ENCODE measurements around the gene GALNT2. TPM values are rescaled to one million over a fixed set of nuclear protein-coding genes. Genes with fewer than 3 reads are reported as not detected.

The GALNT2 gene
- total RNA-seq, 2 donors from 2014 or later = 47.4 to 67.3 TPM

DNA sequence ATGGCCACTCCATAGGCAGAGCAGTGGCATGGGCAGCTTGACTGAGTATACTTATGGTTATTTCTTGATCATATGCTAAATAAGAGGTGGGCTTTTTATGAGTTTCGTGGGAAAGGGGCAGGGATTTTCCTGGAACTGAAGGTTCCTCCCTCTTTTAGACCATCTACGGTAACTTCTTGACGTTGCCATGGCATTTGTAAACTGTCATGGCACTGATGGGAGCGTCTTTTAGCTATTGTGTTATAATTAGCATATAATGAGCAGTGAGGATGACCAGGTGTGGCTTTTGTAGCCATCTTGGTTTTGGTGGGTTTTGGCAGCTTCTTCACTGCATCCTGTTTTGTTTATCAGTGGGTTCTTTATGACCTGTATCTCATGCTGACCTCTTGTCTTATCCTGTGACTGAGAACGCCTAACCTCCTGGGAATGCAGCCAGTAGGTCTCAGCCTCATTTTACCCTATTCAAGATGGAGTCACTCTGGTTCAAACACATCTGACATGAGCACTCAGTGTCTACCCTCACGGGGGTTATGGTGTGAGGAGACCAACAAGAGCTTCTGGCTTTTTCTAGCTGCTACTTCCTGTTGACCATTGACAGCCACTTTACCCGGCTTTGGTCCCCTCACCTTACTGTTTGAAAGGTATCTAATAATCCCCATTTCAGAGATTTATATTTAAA is 71.7 kb downstream of the GALNT2 start:
- H3K27me3 ChIP-seq = no peaks in the 10 kb centered on the region
- no peak overlapping the region for H3K27ac ChIP-seq
- intact Hi-C loops (cut with DNase I) = no loop called here
- H3K36me3 ChIP-seq = no peaks in the 10 kb centered on the region
- DNase-seq = no peak
- H3K4me3 ChIP-seq = no peak overlapping the region
- TF ChIP-seq, protein P1, sequence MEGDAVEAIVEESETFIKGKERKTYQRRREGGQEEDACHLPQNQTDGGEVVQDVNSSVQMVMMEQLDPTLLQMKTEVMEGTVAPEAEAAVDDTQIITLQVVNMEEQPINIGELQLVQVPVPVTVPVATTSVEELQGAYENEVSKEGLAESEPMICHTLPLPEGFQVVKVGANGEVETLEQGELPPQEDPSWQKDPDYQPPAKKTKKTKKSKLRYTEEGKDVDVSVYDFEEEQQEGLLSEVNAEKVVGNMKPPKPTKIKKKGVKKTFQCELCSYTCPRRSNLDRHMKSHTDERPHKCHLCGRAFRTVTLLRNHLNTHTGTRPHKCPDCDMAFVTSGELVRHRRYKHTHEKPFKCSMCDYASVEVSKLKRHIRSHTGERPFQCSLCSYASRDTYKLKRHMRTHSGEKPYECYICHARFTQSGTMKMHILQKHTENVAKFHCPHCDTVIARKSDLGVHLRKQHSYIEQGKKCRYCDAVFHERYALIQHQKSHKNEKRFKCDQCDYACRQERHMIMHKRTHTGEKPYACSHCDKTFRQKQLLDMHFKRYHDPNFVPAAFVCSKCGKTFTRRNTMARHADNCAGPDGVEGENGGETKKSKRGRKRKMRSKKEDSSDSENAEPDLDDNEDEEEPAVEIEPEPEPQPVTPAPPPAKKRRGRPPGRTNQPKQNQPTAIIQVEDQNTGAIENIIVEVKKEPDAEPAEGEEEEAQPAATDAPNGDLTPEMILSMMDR (IDR thresholded peaks at IDR 0.05) = no peak
- no peak overlapping the region for H3K9ac ChIP-seq (ENCODE audit: low read depth in 2 of 2, low read length in 2 of 2)
- H3K4me1 ChIP-seq = peaks cover 10% of the 10 kb centered on the region
- no peaks in the 10 kb centered on the region for H3K9me3 ChIP-seq

DNA sequence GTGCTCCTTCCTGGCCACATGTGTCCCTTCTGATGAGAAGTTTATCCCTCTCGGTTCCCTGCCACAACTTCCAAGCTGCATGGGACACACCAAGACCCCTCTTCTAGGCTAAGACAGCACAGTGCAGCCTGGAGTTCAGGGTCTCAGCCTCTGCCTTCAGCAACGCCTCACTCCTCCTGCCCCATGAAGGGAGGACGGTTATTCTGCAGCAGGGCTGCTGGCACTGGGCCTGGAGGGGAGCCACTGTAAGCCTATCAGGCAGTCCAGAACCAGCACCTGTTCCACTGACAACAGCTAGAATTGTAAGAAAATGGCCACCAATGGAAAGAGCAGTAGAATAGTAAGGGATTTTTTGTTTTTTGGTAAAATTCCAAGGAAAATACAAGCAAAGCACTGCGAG is 72.3 kb downstream of the GALNT2 start:
- H3K36me3 ChIP-seq = no peaks in the 10 kb centered on the region
- DNase-seq = no peak
- H3K4me3 ChIP-seq = no peak overlapping the region
- H3K4me1 ChIP-seq = peaks cover 10% of the 10 kb centered on the region
- intact Hi-C loops (cut with DNase I) = no loop called here
- peak overlapping the region; percentile 81 for H3K27ac ChIP-seq
- H3K9me3 ChIP-seq = no peaks in the 10 kb centered on the region
- H3K27me3 ChIP-seq = no peaks in the 10 kb centered on the region
- TF ChIP-seq, protein P1 (IDR thresholded peaks at IDR 0.05) = no peak
- H3K9ac ChIP-seq (ENCODE audit: low read depth in 2 of 2, low read length in 2 of 2) = peak overlapping the region in 1 of 2 donors; percentile 49

DNA sequence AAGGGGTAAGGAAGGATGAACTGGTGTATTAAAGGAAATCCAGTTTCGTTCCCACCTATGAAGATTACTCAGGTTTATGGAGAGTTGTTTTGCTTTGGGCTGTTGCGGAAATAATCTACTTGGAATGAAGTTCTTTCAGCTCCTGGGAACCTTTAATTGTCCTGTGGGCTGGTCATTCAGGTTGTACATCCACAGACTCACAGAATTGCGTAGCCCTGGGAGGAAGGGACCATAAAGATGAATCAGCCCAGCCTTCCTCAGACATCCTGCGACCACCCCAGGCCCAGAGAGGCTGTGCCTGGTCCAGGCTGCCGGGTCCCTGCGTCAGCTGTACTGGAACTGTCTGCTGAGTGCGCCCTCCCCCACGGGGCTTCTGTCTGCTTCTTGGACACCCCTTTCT is 72.7 kb downstream of the GALNT2 start:
- Histone ChIP-seq H3K4me3 (no peak overlapping the region), H3K9me3 (no peaks in the 10 kb centered on the region), H3K27ac (peak overlapping the region; percentile 81), H3K4me1 (peaks cover 10% of the 10 kb centered on the region), H3K36me3 (no peaks in the 10 kb centered on the region), H3K9ac (ENCODE audit: low read depth in 2 of 2, low read length in 2 of 2) (peak overlapping the region in 1 of 2 donors; percentile 49), H3K27me3 (no peaks in the 10 kb centered on the region)
- TF ChIP-seq, protein P1 (IDR thresholded peaks at IDR 0.05) = no peak
- peak; percentile 45 for DNase-seq
- intact Hi-C loops (cut with DNase I) = no loop called here

DNA sequence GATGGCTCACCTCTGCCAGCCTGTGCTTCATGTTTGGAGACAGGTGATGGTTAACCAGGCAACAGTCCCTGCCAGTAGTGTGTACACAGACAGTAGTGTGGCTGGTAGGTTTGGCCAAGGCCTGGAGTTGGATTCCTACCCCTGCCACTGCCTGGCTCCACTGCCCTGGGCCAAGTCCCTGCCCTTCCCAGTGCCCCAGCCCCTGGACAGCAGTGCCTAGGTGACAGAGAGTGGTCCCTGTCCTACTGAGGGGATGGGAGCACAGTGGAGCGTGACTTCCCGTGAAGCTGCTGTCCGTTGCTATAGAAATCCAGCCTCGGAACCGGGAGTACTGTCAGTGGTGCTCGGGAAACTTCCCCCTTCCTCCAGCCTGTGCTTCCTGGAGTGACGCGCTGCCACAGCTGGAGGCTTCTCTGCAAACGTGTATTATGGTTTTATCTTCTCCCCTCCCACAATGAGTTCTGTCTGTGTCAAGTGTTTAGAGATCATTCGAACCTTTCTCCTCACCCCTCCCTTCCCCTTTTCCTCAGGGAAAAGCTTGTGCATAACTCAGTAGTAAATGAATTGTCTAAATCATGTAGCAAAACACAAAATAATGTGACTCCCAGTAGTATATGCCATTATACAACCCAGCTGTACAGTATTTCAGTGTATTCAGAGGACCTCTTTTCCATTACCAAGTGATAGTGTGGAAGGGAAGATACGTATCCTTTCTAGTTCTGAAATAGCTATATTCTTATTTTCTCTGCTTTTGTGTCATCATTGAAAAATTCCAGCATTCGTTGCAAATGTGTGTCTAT is 73.4 kb downstream of the GALNT2 start:
- Histone ChIP-seq H3K9me3 (no peaks in the 10 kb centered on the region), H3K9ac (ENCODE audit: low read depth in 2 of 2, low read length in 2 of 2) (peak overlapping the region; percentile 1 to 49), H3K27me3 (no peaks in the 10 kb centered on the region), H3K4me3 (no peak overlapping the region), H3K4me1 (peaks cover 10% of the 10 kb centered on the region), H3K36me3 (no peaks in the 10 kb centered on the region), H3K27ac (peak overlapping the region; percentile 81)
- intact Hi-C loops (cut with DNase I) = no loop called here
- TF ChIP-seq, protein P1 (IDR thresholded peaks at IDR 0.05) = no peak
- peak; percentile 44 for DNase-seq

DNA sequence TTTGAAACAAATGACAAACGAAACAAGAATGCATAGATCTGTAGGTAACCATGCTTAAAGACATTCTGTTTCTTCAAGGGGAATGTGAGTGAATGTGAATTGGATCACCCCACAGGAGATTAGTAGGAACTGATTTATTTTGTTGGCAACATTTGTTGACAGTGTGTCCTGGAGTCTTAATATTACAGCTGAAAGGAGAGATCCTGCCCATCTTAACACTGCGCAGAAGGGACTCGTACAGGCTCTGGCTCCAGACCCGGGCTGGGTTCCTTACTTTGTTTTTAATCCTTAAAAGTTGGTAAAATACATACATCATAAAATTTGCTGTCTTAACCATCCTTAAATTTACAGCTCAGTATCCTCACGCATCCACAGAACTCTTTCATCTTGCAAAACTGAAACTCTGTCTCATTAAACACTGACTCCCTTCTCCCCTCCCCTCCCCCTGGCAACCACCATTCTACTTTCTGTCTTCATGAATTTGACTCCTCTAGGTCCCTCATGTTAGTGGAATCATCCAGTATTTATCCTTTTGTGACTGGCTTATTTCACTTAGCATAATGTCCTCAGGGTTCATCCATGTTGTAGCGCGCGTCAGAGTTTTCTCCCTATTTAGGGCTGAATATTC is 74.1 kb downstream of the GALNT2 start:
- Histone ChIP-seq H3K9me3 (no peaks in the 10 kb centered on the region), H3K27ac (peak overlapping the region; percentile 81), H3K36me3 (no peaks in the 10 kb centered on the region), H3K4me3 (no peak overlapping the region), H3K27me3 (no peaks in the 10 kb centered on the region), H3K9ac (ENCODE audit: low read depth in 2 of 2, low read length in 2 of 2) (no peak overlapping the region), H3K4me1 (peaks cover 10% of the 10 kb centered on the region)
- TF ChIP-seq, protein P1 (IDR thresholded peaks at IDR 0.05) = no peak
- no peak for DNase-seq
- intact Hi-C loops (cut with DNase I) = no loop called here

Measured in colonic mucosa (tissue), 4 donors.